MCF 10A (cell line): Measurements from ENCODE around the gene GRID2IP. TPM values are rescaled to one million over a fixed set of nuclear protein-coding genes. Genes with fewer than 3 reads are reported as not detected.

Experiments used
- BruUV-seq: library from RNA; stranded (reverse); fragments of 400-500 nt; replicated peaks from 2 replicates; lab custom pipeline; 2021; lab: Mats Ljungman, UMichigan
- CTCF ChIA-PET: fragments of 300-600 bp; sonication (Branson Sonifier 250); formaldehyde crosslinking; extraction: SDS; loops from one replicate; lab custom pipeline; 2021; ENCODE audit warnings: antibody characterized with exemption, inconsistent platforms; lab: Yijun Ruan, JAX
- POLR2A ChIA-PET: fragments of 300-600, 350-650 bp; sonication (Branson Sonifier 250); formaldehyde crosslinking; extraction: SDS; loops from one replicate; lab custom pipeline; 2020; ENCODE audit warnings: antibody characterized with exemption, inconsistent platforms; lab: Yijun Ruan, JAX
- DNase-seq: peaks from one replicate; pipeline ENCODE4 v3.0.0-alpha.2; 2018; ENCODE audit not compliant: unreplicated experiment
- H3K27ac Mint-ChIP-seq: one replicate; pipeline ENCODE4 v1.8.0; 2022; ENCODE audit warnings: mild to moderate bottlenecking, low read depth, mixed read lengths; ENCODE audit not compliant: unreplicated experiment
- H3K27me3 Mint-ChIP-seq: one replicate; pipeline ENCODE4 v1.8.0; 2022; ENCODE audit warnings: mixed read lengths; ENCODE audit not compliant: insufficient read depth, unreplicated experiment
- H3K36me3 Mint-ChIP-seq: one replicate; pipeline ENCODE4 v1.8.0; 2022; ENCODE audit warnings: mild to moderate bottlenecking, moderate library complexity, mixed read lengths; ENCODE audit not compliant: insufficient read depth, unreplicated experiment
- H3K4me1 Mint-ChIP-seq: one replicate; pipeline ENCODE4 v1.8.0; 2022; ENCODE audit warnings: mixed read lengths; ENCODE audit not compliant: insufficient read depth, unreplicated experiment
- H3K4me3 Mint-ChIP-seq: one replicate; pipeline ENCODE4 v1.8.0; 2022; ENCODE audit warnings: mild to moderate bottlenecking, moderate library complexity, mixed read lengths; ENCODE audit not compliant: unreplicated experiment
- H3K9me3 Mint-ChIP-seq: one replicate; pipeline ENCODE4 v1.8.0; 2022; ENCODE audit warnings: mixed read lengths; ENCODE audit not compliant: unreplicated experiment
- intact Hi-C: fragments of 100-400 bp; cut with micrococcal nuclease; formaldehyde crosslinking; loops from 2 replicates; pipeline ENCODE4 v1.14.1; 2022
- total RNA-seq: library from RNA; stranded (reverse); gene quantifications from 2 replicates; pipeline ENCODE4 v1.2.3, GENCODE V29; 2022
- TF ChIP-seq, protein P1 (sequence below): fragments of 200-600 bp; IDR thresholded peaks from one replicate; pipeline ENCODE4 v1.8.0; 2022; ENCODE audit warnings: antibody characterized with exemption, mild to moderate bottlenecking; ENCODE audit not compliant: unreplicated experiment

The GRID2IP gene
- total RNA-seq, 1 experiment from 2014 or later: not detected

DNA sequence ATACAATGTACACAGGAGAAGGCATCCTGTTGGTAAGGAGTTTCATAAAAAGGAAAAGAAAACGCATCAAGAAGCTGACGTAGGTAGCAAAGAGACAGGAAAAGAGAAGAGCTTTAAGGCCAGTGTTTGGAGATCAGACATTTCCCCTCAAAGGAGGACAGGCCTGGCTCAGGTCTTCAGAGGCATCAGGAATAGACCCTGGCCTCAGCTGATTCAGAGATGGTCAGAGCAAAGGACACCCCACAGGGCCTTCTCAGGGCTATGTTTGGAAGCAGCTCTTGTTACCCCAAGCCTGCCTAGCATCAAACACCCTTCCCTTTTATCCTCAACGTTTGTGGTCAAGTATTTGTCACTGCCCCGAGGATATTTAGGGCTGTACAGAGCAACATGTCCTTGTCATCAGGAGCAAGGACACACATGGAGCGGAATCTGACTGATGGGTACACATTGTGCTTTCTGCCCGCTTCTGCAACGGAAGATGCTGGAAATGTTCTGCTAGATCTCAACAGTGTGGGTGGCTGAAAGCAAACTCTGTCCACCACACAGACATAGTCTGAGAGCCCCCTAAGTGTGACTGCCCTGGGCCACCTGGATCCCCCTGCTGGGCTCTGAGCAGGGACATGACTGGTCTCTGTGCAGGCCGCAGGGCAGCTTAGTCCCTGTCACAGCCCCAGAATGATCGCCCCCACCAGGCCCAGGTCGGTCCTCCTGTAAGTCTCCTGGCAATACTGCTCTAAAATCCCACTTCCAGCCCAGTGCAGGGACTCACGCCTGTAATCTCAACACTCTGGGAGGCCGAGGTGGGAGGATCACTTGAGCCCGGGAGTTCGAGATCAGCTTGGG is 25.0 kb upstream of the GRID2IP start:
- POLR2A ChIA-PET: interaction anchor here (0.7 kb wide), 1 partner anchor 13 kb away, joined by 3 read pairs; the partner anchor contains the start of gene INTS15
- DNase-seq: no peak
- peaks cover 10% of the 10 kb centered on the region for H3K36me3 Mint-ChIP-seq
- peak overlapping the region; percentile 95 for H3K27ac Mint-ChIP-seq
- intact Hi-C loops: no loop called here
- BruUV-seq: TSS peak; percentile 74
- TF ChIP-seq, protein P1, sequence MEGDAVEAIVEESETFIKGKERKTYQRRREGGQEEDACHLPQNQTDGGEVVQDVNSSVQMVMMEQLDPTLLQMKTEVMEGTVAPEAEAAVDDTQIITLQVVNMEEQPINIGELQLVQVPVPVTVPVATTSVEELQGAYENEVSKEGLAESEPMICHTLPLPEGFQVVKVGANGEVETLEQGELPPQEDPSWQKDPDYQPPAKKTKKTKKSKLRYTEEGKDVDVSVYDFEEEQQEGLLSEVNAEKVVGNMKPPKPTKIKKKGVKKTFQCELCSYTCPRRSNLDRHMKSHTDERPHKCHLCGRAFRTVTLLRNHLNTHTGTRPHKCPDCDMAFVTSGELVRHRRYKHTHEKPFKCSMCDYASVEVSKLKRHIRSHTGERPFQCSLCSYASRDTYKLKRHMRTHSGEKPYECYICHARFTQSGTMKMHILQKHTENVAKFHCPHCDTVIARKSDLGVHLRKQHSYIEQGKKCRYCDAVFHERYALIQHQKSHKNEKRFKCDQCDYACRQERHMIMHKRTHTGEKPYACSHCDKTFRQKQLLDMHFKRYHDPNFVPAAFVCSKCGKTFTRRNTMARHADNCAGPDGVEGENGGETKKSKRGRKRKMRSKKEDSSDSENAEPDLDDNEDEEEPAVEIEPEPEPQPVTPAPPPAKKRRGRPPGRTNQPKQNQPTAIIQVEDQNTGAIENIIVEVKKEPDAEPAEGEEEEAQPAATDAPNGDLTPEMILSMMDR: no peak
- peaks cover 10% of the 10 kb centered on the region for H3K4me1 Mint-ChIP-seq
- no peaks in the 10 kb centered on the region for H3K27me3 Mint-ChIP-seq
- H3K4me3 Mint-ChIP-seq: peak overlapping the region; percentile 85
- CTCF ChIA-PET: interaction anchor here (0.6 to 3.0 kb wide), 6 partner anchors 10 to 977 kb away, joined by 3 to 12 read pairs (median 3); no protein-coding TSS in a partner anchor
- H3K9me3 Mint-ChIP-seq: no peaks in the 10 kb centered on the region

DNA sequence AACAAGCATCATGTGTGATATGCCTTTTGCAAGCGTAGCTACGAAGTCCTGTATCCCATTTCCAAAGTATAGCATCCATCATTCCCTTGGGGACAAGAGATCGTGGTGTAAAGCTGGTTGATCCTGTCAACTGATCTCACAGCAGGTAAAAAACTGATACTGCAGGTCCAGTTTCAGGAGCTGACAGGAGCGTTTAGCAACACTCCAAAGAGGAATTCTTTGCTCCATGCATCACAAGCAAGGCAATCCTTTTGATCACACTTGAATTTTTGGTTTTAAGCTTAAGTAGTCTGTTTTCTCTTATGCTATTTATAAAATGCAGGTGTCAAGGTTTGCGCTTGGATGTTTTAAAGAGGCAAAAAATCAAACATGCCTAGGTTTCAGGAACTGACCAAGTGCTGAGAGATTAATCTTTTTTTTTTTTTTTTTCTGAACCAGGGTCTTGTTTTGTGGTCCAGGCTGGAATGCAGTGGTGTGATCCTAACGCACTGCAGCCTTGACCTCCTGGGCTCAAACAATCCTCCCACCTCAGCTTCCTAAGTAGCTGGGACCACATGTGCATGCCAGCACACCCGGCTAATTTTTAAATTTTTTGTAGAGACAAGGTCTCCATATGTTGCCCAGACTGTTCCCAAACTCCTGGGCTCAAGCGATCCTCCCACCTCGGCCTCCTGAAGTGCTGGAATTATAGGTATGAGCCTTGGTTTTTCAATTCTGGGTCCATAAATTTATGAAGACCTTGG is 24.2 kb upstream of the GRID2IP start:
- H3K27me3 Mint-ChIP-seq: no peaks in the 10 kb centered on the region
- H3K27ac Mint-ChIP-seq: no peak overlapping the region
- ChIA-PET POLR2A (interaction anchor here (0.6 kb wide), 1 partner anchor 114 kb away, joined by 3 read pairs; no protein-coding TSS in a partner anchor), CTCF (interaction anchor here (0.6 to 3.0 kb wide), 7 partner anchors 11 to 978 kb away, joined by 3 to 12 read pairs (median 4); partner anchors contain the start of gene INTS15)
- TF ChIP-seq, protein P1: no peak
- H3K9me3 Mint-ChIP-seq: no peaks in the 10 kb centered on the region
- H3K4me3 Mint-ChIP-seq: peak overlapping the region; percentile 85
- intact Hi-C loops: no loop called here
- no peak for DNase-seq
- peaks cover 4% of the 10 kb centered on the region for H3K36me3 Mint-ChIP-seq
- BruUV-seq: no TSS peak
- H3K4me1 Mint-ChIP-seq: peaks cover 10% of the 10 kb centered on the region

DNA sequence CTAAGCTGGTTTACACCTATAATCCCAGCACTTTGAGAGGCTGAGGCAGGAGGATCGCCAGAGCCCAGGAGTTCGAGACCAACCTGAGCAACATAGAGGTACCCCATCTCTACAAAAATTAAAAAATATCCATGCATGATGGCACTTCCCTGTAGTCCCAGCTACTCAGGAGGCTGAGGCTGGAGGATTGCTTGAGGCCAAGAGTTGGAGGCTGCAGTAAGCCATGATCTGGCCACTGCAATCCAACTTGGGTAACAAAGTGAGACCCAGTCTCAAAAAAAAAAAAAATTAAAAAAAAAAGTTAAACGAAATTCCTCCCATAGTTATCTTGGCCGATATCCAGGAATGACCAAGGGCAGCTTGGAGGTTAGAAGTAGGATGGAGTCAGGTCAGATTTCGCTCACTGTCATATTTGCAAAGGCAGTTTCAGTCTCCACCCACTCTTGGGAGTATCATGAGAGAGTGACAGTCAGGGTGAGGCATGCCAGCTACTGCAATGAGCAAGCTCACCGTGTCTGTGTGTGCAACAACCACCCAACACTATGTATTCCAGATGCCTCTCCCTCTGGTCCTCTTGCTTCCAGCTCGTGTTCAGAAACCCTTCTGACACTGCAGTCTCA is 20.0 kb upstream of the GRID2IP start:
- no peak overlapping the region for H3K27ac Mint-ChIP-seq
- BruUV-seq: no TSS peak

More for the DNA sequence above, 20.0 kb upstream of the GRID2IP start:
- H3K36me3 Mint-ChIP-seq: peaks cover 4% of the 10 kb centered on the region
- no peaks in the 10 kb centered on the region for H3K9me3 Mint-ChIP-seq
- DNase-seq: peak; percentile 23
- no peaks in the 10 kb centered on the region for H3K27me3 Mint-ChIP-seq
- POLR2A ChIA-PET: interaction anchor here (0.7 kb wide), 1 partner anchor 9 kb away, joined by 4 read pairs; no protein-coding TSS in a partner anchor
- H3K4me3 Mint-ChIP-seq: no peak overlapping the region
- peaks cover 5% of the 10 kb centered on the region for H3K4me1 Mint-ChIP-seq
- intact Hi-C loops: loop anchor here (5.0 kb wide), 1 partner anchor 54 kb away; no protein-coding TSS in a partner anchor
- CTCF ChIA-PET: interaction anchor here (0.6 to 0.8 kb wide), 3 partner anchors 38 to 77 kb away, joined by 3 to 5 read pairs (median 3); no protein-coding TSS in a partner anchor
- TF ChIP-seq, protein P1: no peak
